Measurements from ENCODE around the gene RAET1L.
"Not testable (repeated sequence)": the region's sequence is repeated elsewhere in the genome, so short reads cannot be mapped to it uniquely, and the experiment has no call there.

Gene RAET1L

GRCh38 chr6:150002710-150003109, 22.6 kb downstream of the RAET1L start:
- ChIA-PET CTCF (interaction anchor here (0.7 kb wide), 1 partner anchor 359 kb away, joined by 4 read pairs; no protein-coding TSS in a partner anchor), POLR2A (ENCODE audit: low non-redundant PET) (no interaction called here)
- no peak for TF ChIP-seq CTCF (conservative IDR thresholded peaks at IDR 0.05; ENCODE audit: low read depth)
- no peak for DNase-seq (ENCODE audit: low spot score)
- no peak overlapping the region for H3K27ac ChIP-seq

GRCh38 chr6:150001295-150002008, 23.9 kb downstream of the RAET1L start:
- no peak overlapping the region for H3K27ac ChIP-seq
- no peak for TF ChIP-seq CTCF (conservative IDR thresholded peaks at IDR 0.05; ENCODE audit: low read depth)
- DNase-seq (ENCODE audit: low spot score), result no peak
- POLR2A ChIA-PET (ENCODE audit: low non-redundant PET), result no interaction called here
- CTCF ChIA-PET, result no interaction called here

- ChIA-PET POLR2A (ENCODE audit: low non-redundant PET) (interaction anchor here (0.6 kb wide), 1 partner anchor 69 kb away, joined by 3 read pairs; the partner anchor contains the start of gene ULBP3), CTCF (no interaction called here)
- no peak for DNase-seq (ENCODE audit: low spot score)
- no peak for TF ChIP-seq CTCF (conservative IDR thresholded peaks at IDR 0.05; ENCODE audit: low read depth)
- no peak overlapping the region for H3K27ac ChIP-seq
These were observed 25.7 kb downstream of the RAET1L start for GRCh38 chr6:149999636-150000035.

GRCh38 chr6:149995971-149996370, 29.4 kb downstream of the RAET1L start:
- DNase-seq (ENCODE audit: low spot score), result no peak
- no peak for TF ChIP-seq CTCF (conservative IDR thresholded peaks at IDR 0.05; ENCODE audit: low read depth)
- ChIA-PET CTCF (no interaction called here), POLR2A (ENCODE audit: low non-redundant PET) (no interaction called here)
- no peak overlapping the region for H3K27ac ChIP-seq

GRCh38 chr6:149995235-149995750, 30.0 kb downstream of the RAET1L start:
- H3K27ac ChIP-seq, result no peak overlapping the region
- DNase-seq (ENCODE audit: low spot score), result no peak
- no peak for TF ChIP-seq CTCF (conservative IDR thresholded peaks at IDR 0.05; ENCODE audit: low read depth)
- POLR2A ChIA-PET (ENCODE audit: low non-redundant PET), result no interaction called here
- CTCF ChIA-PET, result no interaction called here

- no peak overlapping the region for H3K27ac ChIP-seq
- no peak for DNase-seq (ENCODE audit: low spot score)
- TF ChIP-seq CTCF (conservative IDR thresholded peaks at IDR 0.05; ENCODE audit: low read depth), result no peak
- ChIA-PET CTCF (interaction anchor here (0.6 to 1.8 kb wide), 2 partner anchors 38 to 79 kb away, joined by 3 to 5 read pairs; no protein-coding TSS in a partner anchor), POLR2A (ENCODE audit: low non-redundant PET) (no interaction called here)
These were observed 33.5 kb downstream of the RAET1L start for GRCh38 chr6:149991838-149992237.

- CTCF ChIA-PET, result interaction anchor here (0.6 to 1.8 kb wide), 2 partner anchors 38 to 80 kb away, joined by 3 to 5 read pairs; no protein-coding TSS in a partner anchor
- DNase-seq (ENCODE audit: low spot score); POLR2A ChIA-PET (ENCODE audit: low non-redundant PET); H3K27ac ChIP-seq: not testable (repeated sequence)
These were observed 33.9 kb downstream of the RAET1L start for GRCh38 chr6:149991472-149991795.
